Liver (tissue), 9 donors: ENCODE data around the gene PHF2. TPM values are rescaled to one million over a fixed set of nuclear protein-coding genes. Genes with fewer than 3 reads are reported as not detected.

Source experiments
- DNase-seq: peaks from one replicate; pipeline ENCODE4 v3.0.0-alpha.2; 2017; ENCODE audit warnings: low spot score
- H3K27ac ChIP-seq, 2 donors: one replicate each; pipeline ENCODE4 v1.7.0; 2013; ENCODE audit warnings: inconsistent platforms in 2 of 2, low read length in 2 of 2, control low read depth in 1 of 2, low read depth in 1 of 2, mild to moderate bottlenecking in 1 of 2
- H3K27me3 ChIP-seq, 4 donors: one replicate each; pipeline versions ENCODE4 v1.6.1 to v1.7.0; 2013; ENCODE audit warnings: low read length in 3 of 4, inconsistent platforms in 1 of 4, mild to moderate bottlenecking in 1 of 4, moderate library complexity in 1 of 4; ENCODE audit not compliant: control insufficient read depth in 4 of 4, insufficient read depth in 4 of 4
- H3K36me3 ChIP-seq, 4 donors: one replicate each; pipeline versions ENCODE4 v1.6.1 to v1.7.0; 2013; ENCODE audit warnings: low read length in 3 of 4, mild to moderate bottlenecking in 3 of 4, low read depth in 1 of 4, moderate library complexity in 1 of 4; ENCODE audit not compliant: control insufficient read depth in 4 of 4, insufficient read depth in 3 of 4
- H3K4me1 ChIP-seq, 4 donors: one replicate each; pipeline versions ENCODE4 v1.6.1 to v1.7.0; 2013; ENCODE audit warnings: low read length in 3 of 4, mild to moderate bottlenecking in 3 of 4, moderate library complexity in 1 of 4; ENCODE audit not compliant: control insufficient read depth in 4 of 4, insufficient read depth in 4 of 4
- H3K4me3 ChIP-seq, 3 donors: one replicate each; pipeline versions ENCODE4 v1.6.1 to v1.7.0; 2013; ENCODE audit warnings: low read length in 3 of 3, control low read depth in 1 of 3, low read depth in 1 of 3, mild to moderate bottlenecking in 1 of 3
- H3K9ac ChIP-seq, 2 donors: one replicate each; pipeline ENCODE4 v1.7.0; 2013; ENCODE audit warnings: low read length in 2 of 2, mild to moderate bottlenecking in 2 of 2, moderate library complexity in 2 of 2, control low read depth in 1 of 2, low read depth in 1 of 2
- H3K9me3 ChIP-seq, 4 donors: one replicate each; pipeline versions ENCODE4 v1.6.1 to v1.7.0; 2013; ENCODE audit warnings: low read length in 3 of 4; ENCODE audit not compliant: control insufficient read depth in 4 of 4
- EGR1 ChIP-seq, 2 donors: IDR thresholded peaks; 2 replicates each; pipeline ENCODE4 v1.6.1; 2016 to 2018; ENCODE audit warnings: antibody characterized with exemption in 2 of 2, low read depth in 2 of 2
- FOXA1 ChIP-seq: IDR thresholded peaks from 2 replicates; pipeline ENCODE4 v1.6.1; 2016; ENCODE audit warnings: antibody characterized with exemption
- FOXA2 ChIP-seq: IDR thresholded peaks from 2 replicates; pipeline ENCODE4 v1.6.1; 2016; ENCODE audit warnings: antibody characterized with exemption
- GABPA ChIP-seq, 2 donors: IDR thresholded peaks in 1 of 2; conservative IDR thresholded peaks in 1 of 2; 2 replicates each; pipeline ENCODE4 v1.6.1; 2016; ENCODE audit warnings: antibody characterized with exemption in 2 of 2, mild to moderate bottlenecking in 1 of 2, moderate library complexity in 1 of 2
- HNF4A ChIP-seq, 2 donors: conservative IDR thresholded peaks; 2 replicates each; pipeline ENCODE4 v1.6.1; 2016; ENCODE audit warnings: antibody characterized with exemption in 2 of 2, mild to moderate bottlenecking in 2 of 2
- HNF4G ChIP-seq: IDR thresholded peaks from 2 replicates; pipeline ENCODE4 v1.6.1; 2016; ENCODE audit warnings: antibody characterized with exemption
- NR2F2 ChIP-seq: IDR thresholded peaks from 2 replicates; pipeline ENCODE4 v1.6.1; 2016; ENCODE audit warnings: antibody characterized with exemption
- REST ChIP-seq: IDR thresholded peaks from 2 replicates; pipeline ENCODE4 v1.6.1; 2016; ENCODE audit warnings: antibody characterized with exemption, mild to moderate bottlenecking
- RXRA ChIP-seq, 2 donors: IDR thresholded peaks; 2 replicates each; pipeline ENCODE4 v1.6.1; 2017 to 2018; ENCODE audit warnings: antibody characterized with exemption in 2 of 2, mild to moderate bottlenecking in 1 of 2
- SP1 ChIP-seq: IDR thresholded peaks from 2 replicates; pipeline ENCODE4 v1.6.1; 2018; ENCODE audit warnings: antibody characterized with exemption, mild to moderate bottlenecking
- YY1 ChIP-seq: IDR thresholded peaks from 2 replicates; pipeline ENCODE4 v1.6.1; 2016; ENCODE audit warnings: antibody characterized with exemption, mild to moderate bottlenecking
- ZBTB33 ChIP-seq: IDR thresholded peaks from 2 replicates; pipeline ENCODE4 v1.6.1; 2016; ENCODE audit warnings: antibody characterized with exemption
- WGBS: extraction: QIAGEN DNeasy Blood & Tissue Kit; methylation state at CpG from one replicate; pipeline ENCODE4 v1.1.7; 2013; 5-methylcytosine and 5-hydroxymethylcytosine counted together
- polyA plus RNA-seq, 2 donors: library from polyadenylated mRNA; stranded (reverse) in 1 of 2; unstranded in 1 of 2; fragments of 200-250 nt in 1 of 2; fragments of >200 nt in 1 of 2; fragmentation: Nextera tagmentation in 1 of 2; extraction: Ambion mirVana in 1 of 2; gene quantifications; one replicate each; pipeline versions ENCODE4 v1.2.1 to v1.2.3, GENCODE V29; 2013 to 2015
- total RNA-seq, 2 donors: library from RNA; depleted of rRNA; stranded (reverse); fragments of >200 nt; gene quantifications; one replicate each; pipeline ENCODE4 v1.2.3, GENCODE V29; 2014
- donor health status: healthy.
- donor health status: healthy.
- donor health status: healthy.
- donor health status: healthy.
- donor health status: healthy.

Gene PHF2
- total and polyA plus RNA-seq, 4 donors: 2.3 to 8.6 (median 6.7) TPM

- TF ChIP-seq HNF4G (no peak), SP1 (no peak), RXRA (IDR thresholded peaks at IDR 0.05) (no peak), GABPA (IDR thresholded peaks at IDR 0.05 in 1 of 2, conservative IDR thresholded peaks at IDR 0.05 in 1 of 2) (no peak), ZBTB33 (no peak), NR2F2 (no peak), EGR1 (IDR thresholded peaks at IDR 0.05; ENCODE audit: low read depth in 2 of 2) (no peak), HNF4A (conservative IDR thresholded peaks at IDR 0.05) (no peak)
- no peak overlapping the region for H3K4me3 ChIP-seq
- 84% methylated on average over 5 of the region's 5 CpGs for WGBS
- H3K27me3 ChIP-seq: no peaks in the 10 kb centered on the region
- no peaks in the 10 kb centered on the region for H3K4me1 ChIP-seq
- no peak for DNase-seq
- H3K27ac ChIP-seq: no peak overlapping the region
- peaks cover 7 to 44% (median 12%) of the 10 kb centered on the region in 4 donors for H3K36me3 ChIP-seq
- no peak overlapping the region for H3K9ac ChIP-seq
- H3K9me3 ChIP-seq: no peaks in the 10 kb centered on the region
These were observed 66.6 kb downstream of the PHF2 start for GRCh38 chr9:93642961-93643360.

GRCh38 chr9:93644397-93645088 is 68.2 kb downstream of the PHF2 start:
- no peak for DNase-seq
- no peak overlapping the region for H3K4me3 ChIP-seq
- H3K27me3 ChIP-seq: no peaks in the 10 kb centered on the region
- H3K9me3 ChIP-seq: no peaks in the 10 kb centered on the region
- peaks cover 6 to 47% (median 10%) of the 10 kb centered on the region in 4 donors for H3K36me3 ChIP-seq
- TF ChIP-seq HNF4G (no peak), SP1 (no peak)
- H3K9ac ChIP-seq: no peak overlapping the region
- H3K27ac ChIP-seq: no peak overlapping the region
- 89% methylated on average over 12 of the region's 12 CpGs for WGBS
- no peaks in the 10 kb centered on the region for H3K4me1 ChIP-seq

- Histone ChIP-seq H3K9ac (no peak overlapping the region), H3K27ac (no peak overlapping the region), H3K27me3 (no peaks in the 10 kb centered on the region), H3K36me3 (peaks cover 7 to 52% (median 15%) of the 10 kb centered on the region in 4 donors), H3K4me1 (no peaks in the 10 kb centered on the region), H3K4me3 (no peak overlapping the region), H3K9me3 (no peaks in the 10 kb centered on the region)
- DNase-seq: no peak
- no peak for TF ChIP-seq HNF4G
- no peak for TF ChIP-seq FOXA2
- no peak for TF ChIP-seq HNF4A (conservative IDR thresholded peaks at IDR 0.05)
- no peak for TF ChIP-seq REST
- TF ChIP-seq EGR1 (IDR thresholded peaks at IDR 0.05; ENCODE audit: low read depth in 2 of 2): no peak
- no peak for TF ChIP-seq FOXA1
- no peak for TF ChIP-seq YY1
- WGBS: 93% methylated on average over 28 of the region's 28 CpGs
These were observed 68.9 kb downstream of the PHF2 start for GRCh38 chr9:93645149-93645889.
